K562 (cell line): ENCODE data around the gene TTLL11. TPM values are rescaled to one million over a fixed set of nuclear protein-coding genes. Genes with fewer than 3 reads are reported as not detected.

ENCODE experiments used
- ATAC-seq: fragments of 200-7000 bp; cut with Tn5 transposase; 3 replicates; pipeline ENCODE4 v1.9.1; 2020; ENCODE audit warnings: moderate library complexity
- BruUV-seq: library from RNA; stranded (reverse); fragments of 400-500 nt; replicated peaks from 2 replicates; lab custom pipeline; 2021; lab: Mats Ljungman, UMichigan
- CTCF ChIA-PET: fragments of 300-600 bp; formaldehyde crosslinking; extraction: SDS; loops from one replicate; lab custom pipeline; 2021; ENCODE audit warnings: low intra/inter-chr PET ratio; lab: Yijun Ruan, JAX
- POLR2A ChIA-PET: fragments of 300-600, 350-650 bp; sonication (Branson Sonifier 250); formaldehyde crosslinking; extraction: SDS; loops from one replicate; lab custom pipeline; 2021; ENCODE audit warnings: antibody characterized with exemption, inconsistent platforms; lab: Yijun Ruan, JAX
- DNase-seq, 4 experiments: peaks; one replicate each; pipeline versions ENCODE4 v3.0.0 to v3.0.0-alpha.2; 2011 to 2018; ENCODE audit warnings: low spot score in 3 of 4, mixed read lengths in 3 of 4; ENCODE audit errors: extremely low read depth in 1 of 4
- FAIRE-seq: peaks from 2 replicates; lab custom pipeline; 2011; peaks lifted over from hg19 to GRCh38; lab: Jason Lieb, UNC
- H2AFZ ChIP-seq: 2 replicates; pipeline ENCODE4 v1.6.0; 2011; ENCODE audit warnings: low read depth, low read length, control low read depth, inconsistent platforms
- H3K27ac ChIP-seq: fragments of 200-600 bp; 3 replicates; pipeline ENCODE4 v1.8.0; 2011; ENCODE audit warnings: low read depth, mild to moderate bottlenecking, control low read depth, inconsistent platforms, low read length, moderate library complexity, mixed read lengths; ENCODE audit errors: extremely low read depth
- H3K27me3 ChIP-seq, 2 experiments: fragments of 300-600 bp in 1 of 2; 2 replicates in 1 of 2; 3 replicates in 1 of 2; pipeline versions ENCODE4 v1.6.0 to v1.8.0; 2011; ENCODE audit warnings: inconsistent platforms in 2 of 2, low read length in 2 of 2, mild to moderate bottlenecking in 1 of 2, mixed read lengths in 1 of 2, moderate library complexity in 1 of 2; ENCODE audit not compliant: control insufficient read depth in 2 of 2, insufficient read depth in 2 of 2
- H3K36me3 ChIP-seq: fragments of 300-600 bp; 3 replicates; pipeline ENCODE4 v1.8.0; 2011; ENCODE audit warnings: mild to moderate bottlenecking, low read length, inconsistent platforms; ENCODE audit not compliant: control insufficient read depth, insufficient read depth
- H3K4me1 ChIP-seq, 2 experiments: fragments of 200-600 bp in 1 of 2; replicated peaks in 1 of 2; 2 replicates in 1 of 2; 3 replicates in 1 of 2; pipeline versions ENCODE4 v1.5.1 to v1.8.0; 2011; ENCODE audit warnings: inconsistent platforms in 2 of 2, low read length in 2 of 2, mild to moderate bottlenecking in 1 of 2, mixed read lengths in 1 of 2, moderate library complexity in 1 of 2; ENCODE audit not compliant: control insufficient read depth in 2 of 2, insufficient read depth in 2 of 2
- H3K4me2 ChIP-seq: 2 replicates; pipeline ENCODE4 v1.6.1; 2011; ENCODE audit warnings: low read length, control low read depth, inconsistent platforms, mixed read lengths; ENCODE audit not compliant: insufficient read depth
- H3K4me3 ChIP-seq: fragments of 200-600 bp; sonication (generic), shearing (Covaris generic); 2 replicates; pipeline ENCODE4 v1.5.1; 2016; ENCODE audit warnings: control low read depth, inconsistent platforms
- H3K79me2 ChIP-seq: fragments of 200-600 bp; 3 replicates; pipeline ENCODE4 v1.8.0; 2011; ENCODE audit warnings: low read length, inconsistent platforms; ENCODE audit not compliant: control insufficient read depth, insufficient read depth
- H3K9ac ChIP-seq, 2 experiments: 2 replicates each; pipeline versions ENCODE4 v1.6.0 to v1.6.1; 2011; ENCODE audit warnings: low read depth in 2 of 2, low read length in 2 of 2, control low read depth in 1 of 2, inconsistent platforms in 1 of 2, mild to moderate bottlenecking in 1 of 2, mixed read lengths in 1 of 2; ENCODE audit not compliant: insufficient read depth in 1 of 2
- H3K9me1 ChIP-seq: one replicate; pipeline ENCODE4 v1.6.0; 2011; ENCODE audit warnings: inconsistent platforms, mild to moderate bottlenecking, low read length, moderate library complexity; ENCODE audit not compliant: control insufficient read depth, insufficient read depth
- H3K9me3 ChIP-seq: replicated peaks from 2 replicates; pipeline ENCODE4 v1.5.1; 2011; ENCODE audit warnings: low read depth, low read length, inconsistent platforms; ENCODE audit not compliant: control insufficient read depth, insufficient read depth
- H4K20me1 ChIP-seq: replicated peaks from 2 replicates; pipeline ENCODE4 v1.6.1; 2011; ENCODE audit warnings: low read length, inconsistent platforms, mixed read lengths; ENCODE audit not compliant: control insufficient read depth, insufficient read depth
- EGR1 ChIP-seq: fragments of 450-650 bp; conservative IDR thresholded peaks from 2 replicates; pipeline ENCODE4 v1.6.1; 2017; ENCODE audit warnings: mild to moderate bottlenecking
- FOXJ3 ChIP-seq: sonication (generic); formaldehyde crosslinking; IDR thresholded peaks from 2 replicates; pipeline ENCODE4 v1.4.0; 2020; ENCODE audit warnings: mild to moderate bottlenecking, missing genetic modification reagents
- HCFC1 ChIP-seq: IDR thresholded peaks from 2 replicates; pipeline ENCODE4 v1.6.1; 2012; ENCODE audit warnings: low read depth, low read length, improper control_type of control experiment
- MCM5 ChIP-seq: fragments of 450-650 bp; IDR thresholded peaks from 2 replicates; pipeline ENCODE4 v1.6.1; 2016; ENCODE audit warnings: low read depth
- MTA1 ChIP-seq: fragments of 450-650 bp; IDR thresholded peaks from 2 replicates; pipeline ENCODE4 v1.6.1; 2017; ENCODE audit warnings: borderline replicate concordance
- NFIC ChIP-seq: fragments of 450-650 bp; IDR thresholded peaks from 2 replicates; pipeline ENCODE4 v1.6.1; 2017; ENCODE audit warnings: mild to moderate bottlenecking, inconsistent platforms
- POLR2B ChIP-seq: fragments of 450-650 bp; IDR thresholded peaks from 2 replicates; pipeline ENCODE4 v1.6.1; 2018; ENCODE audit warnings: low read depth; ENCODE audit not compliant: partially characterized antibody
- PTTG1 ChIP-seq: fragments of 450-650 bp; IDR thresholded peaks from 2 replicates; pipeline ENCODE4 v1.6.1; 2016; ENCODE audit warnings: low read depth, mild to moderate bottlenecking, missing genetic modification characterization, missing compliant biosample characterization
- SREBF2 ChIP-seq: sonication (generic); formaldehyde crosslinking; IDR thresholded peaks from 2 replicates; pipeline ENCODE4 v1.4.0; 2020; ENCODE audit warnings: mild to moderate bottlenecking, missing genetic modification reagents
- ZBTB7A ChIP-seq: IDR thresholded peaks from 2 replicates; pipeline ENCODE4 v1.6.1; 2011; ENCODE audit warnings: low read depth, mild to moderate bottlenecking, low read length, moderate library complexity, borderline replicate concordance; ENCODE audit not compliant: control insufficient read depth
- ZNF175 ChIP-seq: fragments of 200-800 bp; sonication (Bioruptor generic); IDR thresholded peaks from 2 replicates; pipeline ENCODE4 v1.6.1; 2016; ENCODE audit warnings: low read depth, mild to moderate bottlenecking, missing genetic modification characterization, missing compliant biosample characterization
- ZNF436 ChIP-seq: fragments of 250-450, 450-650 bp; sonication (Bioruptor Pico); formaldehyde crosslinking; IDR thresholded peaks from 2 replicates; pipeline ENCODE4 v1.7.0; 2020; ENCODE audit warnings: mild to moderate bottlenecking
- ZNF780A ChIP-seq: fragments of 250-450 bp; sonication (Bioruptor Pico); IDR thresholded peaks from 2 replicates; pipeline ENCODE4 v1.5.0; 2021; ENCODE audit warnings: mild to moderate bottlenecking
- ZNF785 ChIP-seq: fragments of 250-450 bp; sonication (Bioruptor Pico); IDR thresholded peaks from 2 replicates; pipeline ENCODE4 v1.4.0; 2020; ENCODE audit warnings: mild to moderate bottlenecking
- WGBS: fragments of 100-300 bp; shearing (Covaris generic); methylation state at CpG from one replicate; pipeline ENCODE4 v1.1.6; 2016; ENCODE audit warnings: low coverage, mixed read lengths; ENCODE audit not compliant: insufficient coverage; ENCODE audit errors: missing lambda C conversion rate; 5-methylcytosine and 5-hydroxymethylcytosine counted together
- in situ Hi-C: fragments of 300-500 bp; cut with MboI; formaldehyde crosslinking; loops from 4 replicates; pipeline ENCODE4 v1.15.0; 2018; ENCODE audit warnings: inconsistent platforms, mixed read lengths
- intact Hi-C: fragments of 100-400 bp; cut with micrococcal nuclease; formaldehyde crosslinking; loops from 2 replicates; pipeline ENCODE4 v1.14.2; 2022
- polyA plus RNA-seq, 8 experiments: library from polyadenylated mRNA; depleted of rRNA in 4 of 8; stranded (reverse) in 5 of 8; unstranded in 3 of 8; fragments of >200 nt; fragmentation: Nextera tagmentation in 2 of 8; fragmentation: Illumina TruSeq in 1 of 8; extraction: Ambion mirVana in 2 of 8; extraction: Trizol in 1 of 8; gene quantifications; 2 replicates each; pipeline versions ENCODE4 v1.2.1 to v1.2.3, GENCODE V29; 2011 to 2014; ENCODE audit warnings: inconsistent platforms in 1 of 8, missing spikeins in 1 of 8
- total RNA-seq, 7 experiments: library from RNA; depleted of rRNA in 6 of 7; stranded (reverse); fragments of >200 nt in 6 of 7; fragmentation: Illumina TruSeq in 2 of 7; extraction: Trizol in 2 of 7; gene quantifications; 2 replicates each; pipeline versions ENCODE4 v1.2.1 to v1.2.3, GENCODE V29; 2011 to 2021; ENCODE audit warnings: low replicate concordance in 1 of 7
- TF ChIP-seq, protein P1 (sequence below): sonication (generic); formaldehyde crosslinking; IDR thresholded peaks from 2 replicates; pipeline ENCODE4 v1.9.0; 2022; ENCODE audit warnings: mild to moderate bottlenecking, missing genetic modification reagents
- TF ChIP-seq, protein P2 (sequence below): sonication (generic); formaldehyde crosslinking; IDR thresholded peaks from 2 replicates; pipeline ENCODE4 v1.8.0; 2023; ENCODE audit warnings: missing genetic modification reagents, mild to moderate bottlenecking, borderline replicate concordance
- TF ChIP-seq, protein P3 (sequence below): fragments of 450-650 bp; formaldehyde crosslinking; IDR thresholded peaks from 2 replicates; pipeline ENCODE4 v1.4.0; 2020; ENCODE audit warnings: mild to moderate bottlenecking, moderate library complexity

The TTLL11 gene
- total and polyA plus RNA-seq, 9 of the 15 experiments (the other 6 are each of a cell fraction or from before 2014, with no cell fraction given) = 0.83 to 4.4 (median 2.7) TPM

DNA sequence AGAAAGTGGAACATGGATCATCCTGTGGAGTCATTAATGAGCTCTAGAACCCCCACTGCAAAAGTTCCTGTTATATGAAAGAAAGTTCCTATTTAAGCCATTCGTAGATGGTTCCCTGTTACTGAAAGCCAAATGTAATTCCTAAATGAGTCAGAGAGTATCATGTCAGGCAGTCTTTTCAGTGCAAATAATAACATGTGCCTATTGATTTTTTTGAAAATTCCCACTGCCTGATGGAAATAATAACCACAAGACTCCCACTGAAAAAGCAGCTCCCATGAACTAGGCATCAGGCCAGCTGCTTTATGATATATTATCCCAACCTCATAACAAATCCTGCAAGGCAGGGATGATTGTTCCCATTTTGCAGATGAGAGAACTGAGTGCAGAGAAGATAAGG lies 224.5 kb downstream of the TTLL11 start (continued):
- TF ChIP-seq, protein P1, sequence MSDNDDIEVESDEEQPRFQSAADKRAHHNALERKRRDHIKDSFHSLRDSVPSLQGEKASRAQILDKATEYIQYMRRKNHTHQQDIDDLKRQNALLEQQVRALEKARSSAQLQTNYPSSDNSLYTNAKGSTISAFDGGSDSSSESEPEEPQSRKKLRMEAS (CRISPR knock-in tag) = no peak
- TF ChIP-seq ZNF436 (CRISPR knock-in tag) (no peak), MTA1 (no peak), SREBF2 (no peak), EGR1 (no peak)

DNA sequence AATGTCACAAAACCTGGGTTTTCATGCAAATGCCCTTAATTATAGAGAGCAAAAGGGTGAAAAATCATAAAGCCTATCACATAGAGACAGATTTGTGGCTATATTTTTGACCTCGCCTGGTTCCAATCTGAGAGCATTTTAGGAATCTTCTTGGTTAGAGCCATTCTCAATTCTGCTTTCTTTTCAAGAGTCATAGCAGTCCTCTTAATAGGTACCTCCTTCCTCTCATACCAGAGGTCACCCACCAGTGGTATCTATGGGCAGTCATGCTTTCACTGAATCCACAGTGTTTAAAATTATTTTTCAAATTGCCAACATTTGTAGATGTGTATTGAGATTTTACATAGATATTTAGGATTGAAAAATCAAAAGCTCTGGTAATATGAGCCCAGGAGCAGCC lies 226.2 kb downstream of the TTLL11 start:
- H3K79me2 ChIP-seq = no peaks in the 10 kb centered on the region
- ChIA-PET CTCF (interaction anchor here (0.7 kb wide), 1 partner anchor 1652 kb away, joined by 3 read pairs; no protein-coding TSS in a partner anchor), POLR2A (interaction anchor here (0.6 kb wide), 1 partner anchor 332 kb away, joined by 3 read pairs; no protein-coding TSS in a partner anchor)
- intact Hi-C loops (no loop called here), in situ Hi-C loops (no loop called here)
- ATAC-seq (no peak), DNase-seq (no peak), FAIRE-seq (no peak)
- H2AFZ ChIP-seq = no peak overlapping the region
- no TSS peak for BruUV-seq
- H3K36me3 ChIP-seq = no peaks in the 10 kb centered on the region
- peaks cover 22 to 27% of the 10 kb centered on the region in 2 experiments for H3K27me3 ChIP-seq
- WGBS = 0% methylated on average over 1 of the region's 1 CpG
- no peak overlapping the region for H3K9ac ChIP-seq
- no peak overlapping the region for H3K27ac ChIP-seq
- no peak overlapping the region for H3K4me2 ChIP-seq
- H3K9me3 ChIP-seq = no peaks in the 10 kb centered on the region
- no peak overlapping the region for H3K4me3 ChIP-seq
- no peaks in the 10 kb centered on the region; the same call in 1 of the 2 replicates for H4K20me1 ChIP-seq
- no peaks in the 10 kb centered on the region for H3K9me1 ChIP-seq
- no peaks in the 10 kb centered on the region for H3K4me1 ChIP-seq
- no peak for TF ChIP-seq PTTG1
- TF ChIP-seq MCM5 = no peak
- TF ChIP-seq, protein P2, sequence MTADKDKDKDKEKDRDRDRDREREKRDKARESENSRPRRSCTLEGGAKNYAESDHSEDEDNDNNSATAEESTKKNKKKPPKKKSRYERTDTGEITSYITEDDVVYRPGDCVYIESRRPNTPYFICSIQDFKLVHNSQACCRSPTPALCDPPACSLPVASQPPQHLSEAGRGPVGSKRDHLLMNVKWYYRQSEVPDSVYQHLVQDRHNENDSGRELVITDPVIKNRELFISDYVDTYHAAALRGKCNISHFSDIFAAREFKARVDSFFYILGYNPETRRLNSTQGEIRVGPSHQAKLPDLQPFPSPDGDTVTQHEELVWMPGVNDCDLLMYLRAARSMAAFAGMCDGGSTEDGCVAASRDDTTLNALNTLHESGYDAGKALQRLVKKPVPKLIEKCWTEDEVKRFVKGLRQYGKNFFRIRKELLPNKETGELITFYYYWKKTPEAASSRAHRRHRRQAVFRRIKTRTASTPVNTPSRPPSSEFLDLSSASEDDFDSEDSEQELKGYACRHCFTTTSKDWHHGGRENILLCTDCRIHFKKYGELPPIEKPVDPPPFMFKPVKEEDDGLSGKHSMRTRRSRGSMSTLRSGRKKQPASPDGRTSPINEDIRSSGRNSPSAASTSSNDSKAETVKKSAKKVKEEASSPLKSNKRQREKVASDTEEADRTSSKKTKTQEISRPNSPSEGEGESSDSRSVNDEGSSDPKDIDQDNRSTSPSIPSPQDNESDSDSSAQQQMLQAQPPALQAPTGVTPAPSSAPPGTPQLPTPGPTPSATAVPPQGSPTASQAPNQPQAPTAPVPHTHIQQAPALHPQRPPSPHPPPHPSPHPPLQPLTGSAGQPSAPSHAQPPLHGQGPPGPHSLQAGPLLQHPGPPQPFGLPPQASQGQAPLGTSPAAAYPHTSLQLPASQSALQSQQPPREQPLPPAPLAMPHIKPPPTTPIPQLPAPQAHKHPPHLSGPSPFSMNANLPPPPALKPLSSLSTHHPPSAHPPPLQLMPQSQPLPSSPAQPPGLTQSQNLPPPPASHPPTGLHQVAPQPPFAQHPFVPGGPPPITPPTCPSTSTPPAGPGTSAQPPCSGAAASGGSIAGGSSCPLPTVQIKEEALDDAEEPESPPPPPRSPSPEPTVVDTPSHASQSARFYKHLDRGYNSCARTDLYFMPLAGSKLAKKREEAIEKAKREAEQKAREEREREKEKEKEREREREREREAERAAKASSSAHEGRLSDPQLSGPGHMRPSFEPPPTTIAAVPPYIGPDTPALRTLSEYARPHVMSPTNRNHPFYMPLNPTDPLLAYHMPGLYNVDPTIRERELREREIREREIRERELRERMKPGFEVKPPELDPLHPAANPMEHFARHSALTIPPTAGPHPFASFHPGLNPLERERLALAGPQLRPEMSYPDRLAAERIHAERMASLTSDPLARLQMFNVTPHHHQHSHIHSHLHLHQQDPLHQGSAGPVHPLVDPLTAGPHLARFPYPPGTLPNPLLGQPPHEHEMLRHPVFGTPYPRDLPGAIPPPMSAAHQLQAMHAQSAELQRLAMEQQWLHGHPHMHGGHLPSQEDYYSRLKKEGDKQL (CRISPR knock-in tag) = no peak
- TF ChIP-seq ZNF175 = no peak
- TF ChIP-seq, protein P3, sequence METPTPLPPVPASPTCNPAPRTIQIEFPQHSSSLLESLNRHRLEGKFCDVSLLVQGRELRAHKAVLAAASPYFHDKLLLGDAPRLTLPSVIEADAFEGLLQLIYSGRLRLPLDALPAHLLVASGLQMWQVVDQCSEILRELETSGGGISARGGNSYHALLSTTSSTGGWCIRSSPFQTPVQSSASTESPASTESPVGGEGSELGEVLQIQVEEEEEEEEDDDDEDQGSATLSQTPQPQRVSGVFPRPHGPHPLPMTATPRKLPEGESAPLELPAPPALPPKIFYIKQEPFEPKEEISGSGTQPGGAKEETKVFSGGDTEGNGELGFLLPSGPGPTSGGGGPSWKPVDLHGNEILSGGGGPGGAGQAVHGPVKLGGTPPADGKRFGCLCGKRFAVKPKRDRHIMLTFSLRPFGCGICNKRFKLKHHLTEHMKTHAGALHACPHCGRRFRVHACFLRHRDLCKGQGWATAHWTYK (CRISPR knock-in tag) = no peak
- TF ChIP-seq HCFC1 = no peak
- no peak for TF ChIP-seq ZBTB7A
- no peak for TF ChIP-seq ZNF780A
- TF ChIP-seq NFIC = no peak
- no peak for TF ChIP-seq FOXJ3 (CRISPR knock-in tag)
- TF ChIP-seq POLR2B = no peak
- TF ChIP-seq ZNF785 (CRISPR knock-in tag) = no peak
